ENCODE results near the gene RERE.

- TF ChIP-seq EZH2phosphoT487 (conservative IDR thresholded peaks at IDR 0.05; ENCODE audit: low read length) = no peak
- TF ChIP-seq CTCF (IDR thresholded peaks at IDR 0.05; ENCODE audit: insufficient read depth, low read length, poor library complexity, severe bottlenecking) = no peak
Measured at GRCh38 chr1:8356256-8357209, 460.9 kb downstream of the RERE start.

All from SU-DHL-6 (cell line).